GM23338 (cell line): Measurements from ENCODE around the gene RMI1. TPM values are rescaled to one million over a fixed set of nuclear protein-coding genes. Genes with fewer than 3 reads are reported as not detected.

Experiments used
- ATAC-seq: fragments of 200-7000 bp; cut with Tn5 transposase; 3 replicates; pipeline ENCODE4 v1.9.1; 2020
- DNase-seq: peaks from one replicate; pipeline ENCODE4 v3.0.0-alpha.2; 2015; ENCODE audit warnings: low spot score
- H2AFZ ChIP-seq: fragments of 200-600 bp; sonication (generic); 2 replicates; pipeline ENCODE4 v1.8.0; 2016; ENCODE audit warnings: antibody characterized with exemption, mild to moderate bottlenecking, moderate library complexity
- H3F3A ChIP-seq: fragments of 200-600 bp; sonication (generic); replicated peaks from 2 replicates; pipeline ENCODE4 v1.8.0; 2017; ENCODE audit warnings: antibody characterized with exemption, mixed run types, low read depth
- H3K27ac ChIP-seq: fragments of 200-600 bp; sonication (generic); 2 replicates; pipeline ENCODE4 v1.6.1; 2016; ENCODE audit warnings: low read depth
- H3K27me3 ChIP-seq: fragments of 200-600 bp; sonication (generic); 2 replicates; pipeline ENCODE4 v1.8.0; 2016; ENCODE audit warnings: mild to moderate bottlenecking, mixed run types, moderate library complexity; ENCODE audit not compliant: insufficient read depth
- H3K36me3 ChIP-seq: fragments of 200-600 bp; sonication (generic); 2 replicates; pipeline ENCODE4 v1.8.0; 2016; ENCODE audit warnings: mild to moderate bottlenecking; ENCODE audit not compliant: insufficient read depth
- H3K4me1 ChIP-seq: fragments of 200-600 bp; sonication (generic); 2 replicates; pipeline ENCODE4 v1.8.0; 2016; ENCODE audit warnings: mild to moderate bottlenecking, moderate library complexity; ENCODE audit not compliant: insufficient read depth
- H3K4me2 ChIP-seq: fragments of 200-600 bp; sonication (generic); 2 replicates; pipeline ENCODE4 v1.7.1; 2017; ENCODE audit warnings: mixed run types
- H3K4me3 ChIP-seq: fragments of 200-600 bp; sonication (generic); 2 replicates; pipeline ENCODE4 v1.6.1; 2016; ENCODE audit warnings: mixed run types
- H3K79me2 ChIP-seq: fragments of 200-600 bp; sonication (generic); replicated peaks from 2 replicates; pipeline ENCODE4 v1.8.0; 2017; ENCODE audit warnings: mild to moderate bottlenecking; ENCODE audit not compliant: insufficient read depth
- H3K9me2 ChIP-seq: fragments of 200-600 bp; sonication (generic); 2 replicates; pipeline ENCODE4 v1.8.0; 2017; ENCODE audit not compliant: insufficient read depth
- H4K20me1 ChIP-seq: fragments of 200-600 bp; sonication (generic); replicated peaks from 2 replicates; pipeline ENCODE4 v1.8.0; 2017; ENCODE audit warnings: mild to moderate bottlenecking; ENCODE audit not compliant: insufficient read depth
- H3K27ac Mint-ChIP-seq: 2 replicates; pipeline ENCODE4 v1.8.0; 2020; ENCODE audit warnings: inconsistent platforms, mild to moderate bottlenecking, moderate library complexity, mixed read lengths
- H3K27me3 Mint-ChIP-seq: 3 replicates; pipeline ENCODE4 v1.8.0; 2022; ENCODE audit warnings: low read depth, mild to moderate bottlenecking, moderate library complexity, mixed read lengths, inconsistent platforms; ENCODE audit not compliant: insufficient read depth, poor library complexity
- H3K36me3 Mint-ChIP-seq: 3 replicates; pipeline ENCODE4 v1.8.0; 2021; ENCODE audit warnings: low read depth, mild to moderate bottlenecking, inconsistent platforms, moderate library complexity, mixed read lengths
- H3K4me1 Mint-ChIP-seq: 3 replicates; pipeline ENCODE4 v1.8.0; 2020; ENCODE audit warnings: mild to moderate bottlenecking, inconsistent platforms, mixed read lengths
- H3K4me3 Mint-ChIP-seq: 3 replicates; pipeline ENCODE4 v1.8.0; 2021; ENCODE audit warnings: moderate library complexity, mild to moderate bottlenecking, inconsistent platforms, mixed read lengths
- H3K9me3 Mint-ChIP-seq: 3 replicates; pipeline ENCODE4 v1.8.0; 2020; ENCODE audit warnings: moderate library complexity, mild to moderate bottlenecking, inconsistent platforms, mixed read lengths
- CREB1 ChIP-seq: fragments of 250-450 bp; sonication (Bioruptor Pico); IDR thresholded peaks from 2 replicates; pipeline ENCODE4 v1.5.0; 2020; ENCODE audit warnings: low read depth, mild to moderate bottlenecking, moderate library complexity
- JUNB ChIP-seq: IDR thresholded peaks from one replicate; pipeline ENCODE4 v1.6.1; 2016; ENCODE audit warnings: antibody characterized with exemption; ENCODE audit not compliant: unreplicated experiment
- NANOG ChIP-seq: IDR thresholded peaks from 2 replicates; pipeline ENCODE4 v1.6.1; 2016; ENCODE audit warnings: antibody characterized with exemption, borderline replicate concordance
- POLR2AphosphoS5 ChIP-seq: IDR thresholded peaks from 2 replicates; pipeline ENCODE4 v1.6.1; 2016; ENCODE audit warnings: antibody characterized with exemption, low read depth
- REST ChIP-seq: IDR thresholded peaks from one replicate; pipeline ENCODE4 v1.6.1; 2018; ENCODE audit warnings: antibody characterized with exemption; ENCODE audit not compliant: unreplicated experiment
- STAT1 ChIP-seq: IDR thresholded peaks from one replicate; pipeline ENCODE4 v1.6.1; 2016; ENCODE audit warnings: antibody characterized with exemption; ENCODE audit not compliant: unreplicated experiment
- ZNF331 ChIP-seq: fragments of 250-450 bp; sonication (Bioruptor Pico); IDR thresholded peaks from 2 replicates; pipeline ENCODE4 v1.5.0; 2020; ENCODE audit warnings: low read depth, mild to moderate bottlenecking, moderate library complexity
- ZNF462 ChIP-seq: fragments of 250-450 bp; sonication (Bioruptor Pico); IDR thresholded peaks from 2 replicates; pipeline ENCODE4 v1.5.0; 2020; ENCODE audit warnings: mild to moderate bottlenecking, moderate library complexity
- polyA plus RNA-seq: library from polyadenylated mRNA; unstranded; fragments of >200 nt; fragmentation: Nextera tagmentation; extraction: Ambion mirVana; gene quantifications from 2 replicates; pipeline ENCODE4 v1.2.1, GENCODE V29; 2016
- total RNA-seq: library from RNA; depleted of rRNA; stranded (reverse); fragments of >200 nt; shearing (Covaris generic); gene quantifications from 2 replicates; pipeline ENCODE4 v1.2.3, GENCODE V29; 2014
- TF ChIP-seq, protein P1 (sequence below): IDR thresholded peaks from 2 replicates; pipeline ENCODE4 v1.6.1; 2016; ENCODE audit warnings: antibody characterized with exemption
- TF ChIP-seq, protein P2 (sequence below), 2 experiments: fragments of 200-600 bp in 1 of 2; sonication (generic) in 1 of 2; conservative IDR thresholded peaks; 2 replicates each; pipeline versions ENCODE4 v1.5.1 to v1.6.1; 2016 to 2017; ENCODE audit warnings: antibody characterized with exemption in 2 of 2, low read depth in 2 of 2, mild to moderate bottlenecking in 2 of 2, moderate library complexity in 1 of 2

Gene RMI1
- total and polyA plus RNA-seq, 2 experiments from 2014 or later, result 16.9 to 36.1 TPM

DNA sequence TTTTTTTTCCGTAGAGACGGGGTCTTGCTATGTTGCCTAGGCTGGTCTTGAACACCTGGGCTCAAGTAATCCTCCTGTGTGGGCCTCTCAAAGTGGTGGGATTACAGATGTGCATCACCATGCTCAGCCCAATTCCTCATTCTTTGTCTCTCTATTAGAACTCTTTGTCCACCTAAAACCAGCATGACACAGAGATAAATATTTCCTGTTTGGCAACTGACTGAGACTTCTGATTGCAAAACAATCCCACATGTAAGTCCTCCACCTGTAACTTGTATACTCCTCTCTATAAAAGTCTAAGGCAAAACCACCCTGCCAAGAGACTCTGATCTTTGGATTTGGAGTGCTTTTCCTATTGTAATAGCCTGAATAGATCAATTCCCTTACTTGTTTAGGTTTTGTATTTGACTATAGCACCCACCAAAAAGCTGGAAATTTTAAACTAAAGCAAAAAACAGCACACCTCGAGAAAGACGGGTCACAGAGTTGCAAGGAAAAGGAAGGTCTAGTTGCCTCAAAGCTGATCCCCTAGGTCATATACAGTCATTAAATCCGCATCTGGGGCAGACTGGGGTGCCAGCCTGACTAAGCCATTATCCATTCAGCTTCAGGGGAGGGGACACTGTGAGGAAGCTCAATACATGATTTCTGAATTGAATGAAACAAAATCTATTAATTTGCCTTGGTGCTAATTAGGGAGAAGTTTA is 45.9 kb upstream of the RMI1 start (continued):
- TF ChIP-seq, protein P1, sequence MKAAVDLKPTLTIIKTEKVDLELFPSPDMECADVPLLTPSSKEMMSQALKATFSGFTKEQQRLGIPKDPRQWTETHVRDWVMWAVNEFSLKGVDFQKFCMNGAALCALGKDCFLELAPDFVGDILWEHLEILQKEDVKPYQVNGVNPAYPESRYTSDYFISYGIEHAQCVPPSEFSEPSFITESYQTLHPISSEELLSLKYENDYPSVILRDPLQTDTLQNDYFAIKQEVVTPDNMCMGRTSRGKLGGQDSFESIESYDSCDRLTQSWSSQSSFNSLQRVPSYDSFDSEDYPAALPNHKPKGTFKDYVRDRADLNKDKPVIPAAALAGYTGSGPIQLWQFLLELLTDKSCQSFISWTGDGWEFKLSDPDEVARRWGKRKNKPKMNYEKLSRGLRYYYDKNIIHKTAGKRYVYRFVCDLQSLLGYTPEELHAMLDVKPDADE, result no peak
- TF ChIP-seq REST (no peak), CREB1 (no peak), JUNB (no peak), NANOG (no peak), ZNF331 (CRISPR knock-in tag) (no peak), POLR2AphosphoS5 (no peak), STAT1 (no peak)
- TF ChIP-seq, protein P2, sequence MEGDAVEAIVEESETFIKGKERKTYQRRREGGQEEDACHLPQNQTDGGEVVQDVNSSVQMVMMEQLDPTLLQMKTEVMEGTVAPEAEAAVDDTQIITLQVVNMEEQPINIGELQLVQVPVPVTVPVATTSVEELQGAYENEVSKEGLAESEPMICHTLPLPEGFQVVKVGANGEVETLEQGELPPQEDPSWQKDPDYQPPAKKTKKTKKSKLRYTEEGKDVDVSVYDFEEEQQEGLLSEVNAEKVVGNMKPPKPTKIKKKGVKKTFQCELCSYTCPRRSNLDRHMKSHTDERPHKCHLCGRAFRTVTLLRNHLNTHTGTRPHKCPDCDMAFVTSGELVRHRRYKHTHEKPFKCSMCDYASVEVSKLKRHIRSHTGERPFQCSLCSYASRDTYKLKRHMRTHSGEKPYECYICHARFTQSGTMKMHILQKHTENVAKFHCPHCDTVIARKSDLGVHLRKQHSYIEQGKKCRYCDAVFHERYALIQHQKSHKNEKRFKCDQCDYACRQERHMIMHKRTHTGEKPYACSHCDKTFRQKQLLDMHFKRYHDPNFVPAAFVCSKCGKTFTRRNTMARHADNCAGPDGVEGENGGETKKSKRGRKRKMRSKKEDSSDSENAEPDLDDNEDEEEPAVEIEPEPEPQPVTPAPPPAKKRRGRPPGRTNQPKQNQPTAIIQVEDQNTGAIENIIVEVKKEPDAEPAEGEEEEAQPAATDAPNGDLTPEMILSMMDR (conservative IDR thresholded peaks at IDR 0.05; ENCODE audit: low read depth in 2 of 2), result no peak

DNA sequence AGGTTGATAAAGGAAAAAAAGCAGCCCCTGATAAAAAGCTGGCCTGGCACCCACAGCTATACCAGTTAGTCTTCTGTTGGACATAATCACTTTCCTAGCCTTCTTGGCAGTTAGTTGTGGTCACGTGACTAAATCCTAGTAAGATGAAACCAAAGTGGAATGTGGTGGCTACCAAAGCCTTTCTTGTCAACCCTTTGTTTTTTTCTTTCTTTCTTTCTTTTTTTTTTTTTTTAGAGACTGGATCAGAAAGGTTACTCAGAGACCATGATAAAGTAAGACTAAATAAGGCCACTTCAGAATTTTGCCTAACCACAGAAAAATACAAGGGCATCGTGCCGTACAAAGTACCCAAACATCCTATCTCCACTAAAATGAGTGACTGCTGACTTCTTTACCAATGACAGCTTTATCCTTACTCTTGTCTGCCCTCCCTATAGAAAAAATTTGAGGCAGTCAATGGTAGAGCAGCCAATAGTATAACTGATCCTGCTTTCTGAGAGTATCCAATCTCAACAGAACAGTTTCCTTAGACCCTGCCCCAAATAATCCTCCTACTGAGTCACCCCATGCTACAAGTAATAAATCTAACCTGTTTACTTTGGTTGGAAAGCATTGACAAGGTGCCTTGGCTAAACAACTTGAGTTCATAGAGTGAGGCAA is 45.2 kb upstream of the RMI1 start:
- no peak overlapping the region for H2AFZ ChIP-seq
- no peak overlapping the region for H3K4me2 ChIP-seq
- Mint-ChIP-seq H3K27ac (no peak overlapping the region), H3K4me1 (peaks cover 17% of the 10 kb centered on the region; the same call in 2 of the 3 replicates), H3K27me3 (peaks cover 3% of the 10 kb centered on the region), H3K4me3 (no peak overlapping the region), H3K36me3 (peaks cover 8% of the 10 kb centered on the region; the same call in 2 of the 3 replicates), H3K9me3 (no peaks in the 10 kb centered on the region)
- H3K27me3 ChIP-seq, result no peaks in the 10 kb centered on the region
- H4K20me1 ChIP-seq, result no peaks in the 10 kb centered on the region
- H3K27ac ChIP-seq, result no peak overlapping the region
- no peaks in the 10 kb centered on the region for H3F3A ChIP-seq
- H3K4me1 ChIP-seq, result peaks cover 8% of the 10 kb centered on the region
- peaks cover 3% of the 10 kb centered on the region; the same call in 1 of the 2 replicates for H3K36me3 ChIP-seq
- H3K79me2 ChIP-seq, result no peaks in the 10 kb centered on the region
- peak; percentile 70 for DNase-seq
- peak; percentile 61 for ATAC-seq
- H3K9me2 ChIP-seq, result no peaks in the 10 kb centered on the region
- H3K4me3 ChIP-seq, result no peak overlapping the region
- no peak for TF ChIP-seq ZNF462
- TF ChIP-seq JUNB, result no peak
